ENCODE results near the gene JAKMIP1.
"Not testable (repeated sequence)": the region's sequence is repeated elsewhere in the genome, so short reads cannot be mapped to it uniquely, and the experiment has no call there.

JAKMIP1 gene

GRCh38 chr4:5996641-5997040 is 203.7 kb downstream of the JAKMIP1 start:
- DNase-seq, result no peak
- H3K27ac Mint-ChIP-seq, result no peak overlapping the region
- H3K9me3 Mint-ChIP-seq, result no peaks in the 10 kb centered on the region
- H3K36me3 Mint-ChIP-seq (ENCODE audit: low read depth), result no peaks in the 10 kb centered on the region
- no peak overlapping the region for H3K4me3 Mint-ChIP-seq
- H3K4me1 Mint-ChIP-seq (ENCODE audit: low read depth), result peaks cover 2% of the 10 kb centered on the region
- H3K27me3 Mint-ChIP-seq, result peaks cover 26% of the 10 kb centered on the region

- Mint-ChIP-seq H3K27me3 (peaks cover 26% of the 10 kb centered on the region), H3K4me1 (ENCODE audit: low read depth) (peaks cover 2% of the 10 kb centered on the region), H3K4me3 (no peak overlapping the region), H3K27ac (no peak overlapping the region), H3K36me3 (ENCODE audit: low read depth) (no peaks in the 10 kb centered on the region), H3K9me3 (no peaks in the 10 kb centered on the region)
- no peak for DNase-seq
Measured at GRCh38 chr4:5995901-5996623, 204.3 kb downstream of the JAKMIP1 start.

GRCh38 chr4:5993876-5994811 is 206.2 kb downstream of the JAKMIP1 start:
- no peak for DNase-seq
- H3K27ac Mint-ChIP-seq, result no peak overlapping the region
- H3K27me3 Mint-ChIP-seq, result peaks cover 21% of the 10 kb centered on the region
- no peak overlapping the region for H3K4me3 Mint-ChIP-seq
- H3K9me3 Mint-ChIP-seq, result no peaks in the 10 kb centered on the region
- peaks cover 2% of the 10 kb centered on the region for H3K4me1 Mint-ChIP-seq (ENCODE audit: low read depth)
- no peaks in the 10 kb centered on the region for H3K36me3 Mint-ChIP-seq (ENCODE audit: low read depth)

GRCh38 chr4:5993346-5993745 is 207.0 kb downstream of the JAKMIP1 start:
- not testable (repeated sequence) for H3K27ac Mint-ChIP-seq; H3K4me1 Mint-ChIP-seq (ENCODE audit: low read depth); H3K9me3 Mint-ChIP-seq

GRCh38 chr4:5992828-5993321 is 207.5 kb downstream of the JAKMIP1 start:
- Mint-ChIP-seq H3K4me1 (ENCODE audit: low read depth) (peaks cover 2% of the 10 kb centered on the region), H3K27ac (no peak overlapping the region), H3K9me3 (no peaks in the 10 kb centered on the region), H3K27me3 (peaks cover 17% of the 10 kb centered on the region), H3K36me3 (ENCODE audit: low read depth) (no peaks in the 10 kb centered on the region), H3K4me3 (no peak overlapping the region)
- DNase-seq, result no peak

More at GRCh38 chr4:5993346-5993745, 207.0 kb downstream of the JAKMIP1 start:
- peaks cover 19% of the 10 kb centered on the region for H3K27me3 Mint-ChIP-seq
- not testable (repeated sequence) for DNase-seq; H3K4me3 Mint-ChIP-seq; H3K36me3 Mint-ChIP-seq (ENCODE audit: low read depth)

GRCh38 chr4:5992171-5992827 is 208.1 kb downstream of the JAKMIP1 start:
- Mint-ChIP-seq H3K4me1 (ENCODE audit: low read depth) (peaks cover 2% of the 10 kb centered on the region), H3K27me3 (peaks cover 17% of the 10 kb centered on the region), H3K4me3 (no peak overlapping the region), H3K9me3 (no peaks in the 10 kb centered on the region), H3K27ac (no peak overlapping the region), H3K36me3 (ENCODE audit: low read depth) (no peaks in the 10 kb centered on the region)
- DNase-seq, result no peak

- H3K9me3 Mint-ChIP-seq, result no peaks in the 10 kb centered on the region
Measured at GRCh38 chr4:5991405-5991804, 208.9 kb downstream of the JAKMIP1 start.

GRCh38 chr4:5990446-5991160 is 209.7 kb downstream of the JAKMIP1 start:
- H3K36me3 Mint-ChIP-seq (ENCODE audit: low read depth), result no peaks in the 10 kb centered on the region
- H3K9me3 Mint-ChIP-seq, result no peaks in the 10 kb centered on the region
- peaks cover 5% of the 10 kb centered on the region for H3K27me3 Mint-ChIP-seq
- no peak overlapping the region for H3K27ac Mint-ChIP-seq
- no peak overlapping the region for H3K4me3 Mint-ChIP-seq
- no peak for DNase-seq
- no peaks in the 10 kb centered on the region for H3K4me1 Mint-ChIP-seq (ENCODE audit: low read depth)

More at GRCh38 chr4:5991405-5991804, 208.9 kb downstream of the JAKMIP1 start:
- peaks cover 10% of the 10 kb centered on the region for H3K27me3 Mint-ChIP-seq
- H3K4me3 Mint-ChIP-seq, result no peak overlapping the region
- H3K27ac Mint-ChIP-seq, result no peak overlapping the region
- no peak for DNase-seq
- no peaks in the 10 kb centered on the region for H3K36me3 Mint-ChIP-seq (ENCODE audit: low read depth)
- peaks cover 2% of the 10 kb centered on the region for H3K4me1 Mint-ChIP-seq (ENCODE audit: low read depth)

- peaks cover 6% of the 10 kb centered on the region for H3K9me3 Mint-ChIP-seq
- H3K27me3 Mint-ChIP-seq, result peaks cover under 1% of the 10 kb centered on the region
- H3K27ac Mint-ChIP-seq, result no peak overlapping the region
- no peaks in the 10 kb centered on the region for H3K4me1 Mint-ChIP-seq (ENCODE audit: low read depth)
- no peak overlapping the region for H3K4me3 Mint-ChIP-seq
- DNase-seq, result no peak
- no peaks in the 10 kb centered on the region for H3K36me3 Mint-ChIP-seq (ENCODE audit: low read depth)
Measured at GRCh38 chr4:5989236-5990225, 210.8 kb downstream of the JAKMIP1 start.

GRCh38 chr4:5988086-5988845 is 212.1 kb downstream of the JAKMIP1 start:
- no peak overlapping the region for H3K27ac Mint-ChIP-seq
- H3K4me1 Mint-ChIP-seq (ENCODE audit: low read depth), result no peaks in the 10 kb centered on the region
- H3K27me3 Mint-ChIP-seq, result peaks cover 2% of the 10 kb centered on the region
- no peaks in the 10 kb centered on the region for H3K36me3 Mint-ChIP-seq (ENCODE audit: low read depth)
- H3K4me3 Mint-ChIP-seq, result no peak overlapping the region
- H3K9me3 Mint-ChIP-seq, result peaks cover 16% of the 10 kb centered on the region
- no peak for DNase-seq

GRCh38 chr4:5984843-5985242 is 215.5 kb downstream of the JAKMIP1 start:
- no peak overlapping the region for H3K4me3 Mint-ChIP-seq
- H3K36me3 Mint-ChIP-seq (ENCODE audit: low read depth), result no peaks in the 10 kb centered on the region
- peaks cover 23% of the 10 kb centered on the region for H3K27me3 Mint-ChIP-seq
- no peak overlapping the region for H3K27ac Mint-ChIP-seq
- peaks cover 17% of the 10 kb centered on the region for H3K9me3 Mint-ChIP-seq
- DNase-seq, result no peak
- no peaks in the 10 kb centered on the region for H3K4me1 Mint-ChIP-seq (ENCODE audit: low read depth)

- H3K4me1 Mint-ChIP-seq (ENCODE audit: low read depth), result no peaks in the 10 kb centered on the region
- H3K4me3 Mint-ChIP-seq, result no peak overlapping the region
- peaks cover 26% of the 10 kb centered on the region for H3K27me3 Mint-ChIP-seq
- no peak overlapping the region for H3K27ac Mint-ChIP-seq
- DNase-seq, result no peak
- peaks cover 17% of the 10 kb centered on the region for H3K9me3 Mint-ChIP-seq
- no peaks in the 10 kb centered on the region for H3K36me3 Mint-ChIP-seq (ENCODE audit: low read depth)
Measured at GRCh38 chr4:5982156-5982973, 218.0 kb downstream of the JAKMIP1 start.
